HG02870 (cell line): ENCODE measurements around the gene SLC25A21.
"Not testable (repeated sequence)": the region's sequence is repeated elsewhere in the genome, so short reads cannot be mapped to it uniquely, and the experiment has no call there.

Experiments
- ATAC-seq: cut with Tn5 transposase; IDR thresholded peaks from one replicate; pipeline ENCODE4 v1.9.1; 2021; ENCODE audit warnings: mild to moderate bottlenecking, moderate library complexity; ENCODE audit not compliant: unreplicated experiment

Gene SLC25A21

DNA sequence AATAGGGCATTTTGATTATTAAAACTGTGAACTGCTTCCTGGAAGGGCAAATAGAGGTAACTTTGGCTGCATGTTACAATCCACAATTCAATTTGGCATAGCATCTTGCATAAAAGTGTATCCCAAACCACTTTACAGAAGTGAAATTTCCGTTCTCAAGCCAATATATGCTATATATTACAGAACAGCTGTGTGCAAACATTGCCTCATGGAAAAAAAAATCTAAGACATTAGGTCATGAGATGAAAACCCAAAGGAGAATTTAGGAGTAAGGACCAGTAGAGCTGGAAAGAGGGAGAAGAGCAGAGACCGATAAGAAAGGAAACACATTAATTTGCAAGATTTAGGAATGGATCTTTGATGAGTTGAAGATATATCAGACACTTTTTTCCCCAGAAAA lies 271.6 kb downstream of the SLC25A21 start:
- no peak for ATAC-seq

DNA sequence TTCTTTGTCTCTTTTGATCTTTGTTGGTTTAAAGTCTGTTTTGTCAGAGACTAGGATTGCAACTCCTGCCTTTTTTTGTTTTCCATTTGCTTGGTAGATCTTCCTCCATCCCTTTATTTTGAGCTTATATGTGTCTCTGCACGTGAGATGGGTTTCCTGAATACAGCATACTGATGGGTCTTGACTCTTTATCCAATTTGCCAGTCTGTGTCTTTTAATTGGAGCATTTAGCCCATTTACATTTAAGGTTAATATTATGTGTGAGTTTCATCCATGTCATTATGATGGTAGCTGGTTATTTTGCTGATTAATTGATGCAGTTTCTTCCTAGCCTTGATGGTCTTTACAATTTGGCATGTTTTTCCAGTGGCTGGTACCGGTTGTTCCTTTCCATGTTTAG lies 276.1 kb downstream of the SLC25A21 start:
- not testable (repeated sequence) for ATAC-seq

DNA sequence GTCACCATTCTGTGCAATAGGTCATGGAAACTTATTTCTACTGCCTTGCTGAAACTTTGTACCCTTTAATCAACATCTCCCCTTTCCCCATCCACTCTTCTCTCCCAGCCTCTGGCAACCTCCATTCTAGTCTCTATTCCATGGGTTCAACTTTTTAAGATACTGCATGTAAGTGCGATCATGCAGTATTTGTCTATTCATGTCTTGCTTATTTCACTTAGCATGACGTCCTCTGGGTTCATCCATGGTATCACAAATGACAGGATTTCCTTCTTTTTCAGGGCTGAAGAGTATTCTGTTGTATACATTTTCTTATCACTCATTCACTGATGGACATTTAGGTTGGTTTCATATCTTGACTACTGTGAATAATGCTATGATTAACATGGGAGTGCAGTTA lies 288.4 kb downstream of the SLC25A21 start:
- ATAC-seq = no peak

DNA sequence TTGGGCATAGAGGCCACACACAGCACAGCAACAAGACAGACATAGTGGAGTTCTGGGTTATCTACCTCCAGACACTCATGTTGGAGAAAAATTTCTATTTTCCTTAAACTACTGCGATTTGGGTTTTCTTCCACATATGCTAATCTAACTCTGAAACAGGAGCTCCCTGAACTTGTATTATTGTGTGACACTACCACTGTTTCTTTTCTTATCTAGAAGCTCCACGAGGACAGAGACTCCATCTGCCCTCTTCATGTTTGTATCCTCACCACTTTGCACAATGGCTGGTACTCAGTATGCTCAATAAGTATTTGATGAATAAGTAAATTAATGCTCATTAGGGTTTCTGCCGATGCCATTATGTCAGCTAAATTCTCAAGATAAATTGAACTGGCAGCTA lies 292.1 kb downstream of the SLC25A21 start:
- no peak for ATAC-seq

DNA sequence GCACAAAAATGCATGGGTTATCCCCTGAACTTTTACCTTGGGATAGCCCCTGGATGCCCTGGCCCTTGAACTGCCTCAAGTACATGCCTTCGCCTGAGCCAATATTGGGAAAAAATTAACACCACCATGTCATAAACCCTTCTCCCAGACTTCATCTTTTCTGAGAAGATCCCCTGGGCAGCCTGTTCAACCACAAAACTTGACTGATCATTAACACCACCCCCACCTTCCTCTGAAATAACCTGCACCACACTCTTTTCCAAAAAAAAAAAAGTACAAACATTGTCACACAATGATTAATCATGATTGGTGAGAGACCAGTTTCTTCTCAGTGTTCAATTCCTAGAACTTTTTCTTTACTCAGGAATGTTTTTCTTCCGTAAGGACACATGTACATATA lies 292.8 kb downstream of the SLC25A21 start:
- no peak for ATAC-seq

DNA sequence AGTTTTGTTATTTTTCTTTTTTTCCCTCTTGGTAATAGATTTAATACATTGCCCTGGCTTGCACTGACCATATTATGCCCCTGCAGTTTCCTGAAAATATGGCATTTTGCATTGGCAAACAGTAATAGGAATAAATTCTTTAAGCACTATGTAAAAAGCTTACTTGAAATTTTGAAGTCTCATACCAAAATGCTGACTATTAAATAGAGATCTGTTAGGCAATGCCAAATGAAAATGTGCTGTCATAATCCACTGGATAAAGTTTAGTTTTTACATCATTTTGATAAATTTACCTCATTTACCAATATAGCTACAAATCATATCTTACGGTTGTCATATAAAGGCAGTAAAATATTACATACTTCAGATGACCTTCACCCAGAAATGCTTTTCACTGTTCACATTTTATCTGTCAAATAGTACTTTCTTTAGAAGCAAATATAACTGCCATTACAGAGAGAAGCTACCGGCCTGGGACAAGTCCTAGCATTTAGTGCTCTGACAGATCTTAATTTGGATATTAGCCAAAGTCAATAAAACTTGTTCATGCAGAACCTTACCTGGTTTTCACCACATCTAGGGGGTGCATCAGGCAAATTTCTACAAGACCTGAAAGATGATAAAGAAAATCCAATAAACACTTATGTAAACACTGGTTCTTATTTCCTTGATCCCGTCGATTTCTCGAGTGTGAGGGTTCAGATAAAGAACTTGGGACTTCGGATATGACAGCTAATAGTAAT lies 297.8 kb downstream of the SLC25A21 start:
- ATAC-seq = no peak

DNA sequence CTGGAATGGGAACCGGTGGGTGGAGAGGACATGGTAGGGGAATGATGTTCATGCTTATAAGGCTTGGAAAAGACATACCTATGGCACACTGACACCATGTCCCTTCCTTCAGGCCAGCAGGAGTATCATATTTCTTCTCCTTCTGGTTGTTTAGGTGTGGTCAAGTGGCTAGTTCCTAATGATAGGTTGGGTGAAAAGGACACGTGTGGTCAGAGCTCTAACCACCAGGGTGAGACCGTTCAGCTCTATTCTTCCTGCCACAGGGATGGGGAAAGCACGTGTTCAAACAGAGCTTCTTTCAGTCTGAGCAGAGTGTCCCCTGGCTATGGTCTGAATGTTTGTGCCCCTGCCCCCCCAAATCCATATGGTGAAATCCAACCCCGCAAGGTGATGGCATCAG lies 301.6 kb downstream of the SLC25A21 start:
- no peak for ATAC-seq

DNA sequence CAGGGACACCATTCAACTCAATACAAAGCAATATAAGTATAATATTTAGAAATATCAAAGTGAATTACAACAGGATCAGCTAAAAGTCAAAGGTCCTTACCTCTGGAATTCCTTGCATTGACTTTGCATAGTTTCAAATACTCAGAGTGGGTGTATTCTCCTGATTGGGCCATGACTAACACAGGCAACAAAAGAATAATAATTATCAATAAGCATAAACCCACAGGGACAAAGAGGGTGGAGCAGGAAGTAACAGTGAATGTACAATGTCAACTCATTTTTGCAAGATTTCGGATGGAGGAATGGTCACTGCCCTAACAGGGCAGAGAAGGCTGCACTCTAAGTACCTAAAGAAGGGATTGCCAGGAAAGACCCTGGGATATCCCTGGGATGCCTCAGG lies 303.3 kb downstream of the SLC25A21 start:
- no peak for ATAC-seq

DNA sequence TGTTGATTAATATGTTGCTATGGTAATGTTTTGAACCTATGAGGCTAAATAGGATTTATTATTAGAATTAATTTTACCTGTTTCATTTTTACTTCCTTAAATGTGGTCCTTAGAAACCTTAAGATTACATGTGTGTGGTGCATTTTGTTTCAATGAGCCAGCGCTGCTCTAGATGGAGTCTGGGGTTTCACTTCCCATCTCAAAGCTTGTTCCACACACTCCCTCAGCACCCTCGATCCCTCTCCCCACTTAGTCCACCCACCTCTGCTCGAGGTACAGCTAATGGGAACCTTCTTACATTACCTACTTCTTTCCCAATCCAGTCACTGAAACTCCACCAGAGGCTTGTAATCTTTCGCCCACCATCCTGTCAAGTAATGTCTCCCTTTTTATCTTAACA lies 305.5 kb downstream of the SLC25A21 start:
- peak; percentile 91 for ATAC-seq

DNA sequence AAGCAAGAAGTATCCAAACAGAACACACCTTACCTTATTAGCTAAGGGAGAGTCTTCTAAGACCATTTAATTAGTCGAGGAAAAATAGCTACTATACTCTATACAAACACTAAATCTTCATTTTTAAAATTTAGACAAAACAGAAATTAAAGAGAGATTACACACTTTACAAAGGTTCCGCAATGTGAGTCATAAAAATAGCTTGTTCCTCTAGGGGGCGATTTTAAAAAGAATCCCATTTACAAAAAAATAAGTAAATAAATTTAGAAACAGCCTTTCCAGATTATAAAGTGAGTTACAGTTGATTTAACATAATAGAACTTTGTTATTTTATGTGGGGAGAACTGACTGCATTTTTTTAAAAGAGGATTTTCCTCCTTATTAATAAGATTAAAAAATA lies 309.1 kb downstream of the SLC25A21 start:
- ATAC-seq = no peak

DNA sequence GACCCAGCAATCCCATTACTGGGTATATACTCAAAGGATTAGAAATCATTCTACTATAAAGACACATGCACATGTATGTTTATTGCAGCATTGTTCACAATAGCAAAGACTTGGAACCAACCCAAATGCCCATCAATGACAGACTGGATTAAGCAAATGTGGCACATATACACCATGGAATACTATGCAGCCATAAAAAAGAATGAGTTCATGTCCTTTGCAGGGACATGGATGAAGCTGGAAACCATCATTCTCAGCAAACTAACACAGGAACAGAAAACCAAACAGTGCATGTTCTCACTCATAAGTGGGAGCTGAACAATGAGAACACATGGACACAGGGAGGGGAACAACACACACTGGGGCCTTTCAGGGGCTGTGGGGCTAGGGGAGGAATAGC lies 310.2 kb downstream of the SLC25A21 start:
- not testable (repeated sequence) for ATAC-seq

DNA sequence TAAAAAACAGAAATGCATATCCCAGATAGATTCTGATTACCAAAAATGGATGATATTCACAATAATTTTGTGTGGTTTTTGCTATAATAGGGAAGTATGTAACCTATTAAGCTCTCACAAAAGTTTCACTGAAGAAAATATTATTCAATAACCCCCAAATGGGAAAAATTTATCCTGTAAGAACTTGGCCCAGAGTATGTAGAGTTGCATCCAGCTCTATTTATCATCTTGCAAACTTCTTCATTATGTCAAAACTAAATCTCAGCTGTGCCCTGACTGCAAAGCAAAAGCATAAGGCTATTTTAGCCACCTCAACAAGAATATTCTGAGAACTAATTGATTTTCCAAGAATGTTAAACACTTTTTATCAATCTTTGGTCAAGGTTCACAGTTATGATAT lies 311.6 kb downstream of the SLC25A21 start:
- no peak for ATAC-seq

DNA sequence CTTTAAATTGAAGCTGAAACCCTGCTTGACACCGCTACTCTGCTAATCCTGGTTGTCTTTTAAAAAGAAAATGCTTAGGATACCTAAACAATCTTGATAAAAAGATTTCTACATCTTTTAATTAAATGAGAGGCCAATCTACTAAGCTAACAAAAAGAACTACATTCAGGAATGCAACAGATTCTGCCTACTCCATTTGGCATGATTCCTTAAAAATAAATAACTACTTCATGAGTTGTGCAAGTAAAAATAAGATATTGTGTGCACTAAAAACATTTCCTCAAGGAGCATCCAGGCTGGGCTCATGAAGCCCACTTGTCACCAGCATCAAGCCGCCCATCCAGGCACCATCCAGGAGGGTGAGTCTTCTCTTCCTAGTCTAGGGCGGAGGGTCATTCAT lies 313.3 kb downstream of the SLC25A21 start:
- ATAC-seq = no peak

DNA sequence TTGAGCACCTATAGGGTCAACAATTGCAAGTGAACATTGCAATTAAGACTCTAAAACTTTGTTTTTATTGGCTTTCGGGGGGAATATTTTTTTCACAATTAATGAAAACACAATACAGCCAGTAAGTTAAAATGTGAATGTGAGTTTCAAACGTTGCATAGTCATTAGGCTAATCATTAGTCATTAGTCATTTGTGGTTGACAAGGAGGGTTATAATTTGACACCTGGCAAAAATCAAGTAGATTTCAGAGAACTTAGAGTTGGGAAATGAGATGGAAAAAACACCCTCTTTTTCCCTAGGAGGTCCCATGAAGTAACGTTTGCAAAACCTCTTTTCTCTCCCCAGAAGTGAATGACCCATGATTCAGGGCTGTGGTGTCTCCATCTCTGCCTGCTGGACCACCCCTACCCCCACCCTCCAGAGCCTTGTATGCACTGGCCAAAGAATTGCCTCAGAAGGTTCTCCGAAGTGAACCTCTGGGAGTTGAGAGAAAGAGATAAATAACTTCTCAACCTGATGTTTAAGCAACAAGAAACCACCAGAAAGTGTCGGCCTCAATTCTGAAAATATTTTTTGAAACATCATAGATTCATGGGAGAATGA lies 314.5 kb downstream of the SLC25A21 start:
- ATAC-seq = no peak

DNA sequence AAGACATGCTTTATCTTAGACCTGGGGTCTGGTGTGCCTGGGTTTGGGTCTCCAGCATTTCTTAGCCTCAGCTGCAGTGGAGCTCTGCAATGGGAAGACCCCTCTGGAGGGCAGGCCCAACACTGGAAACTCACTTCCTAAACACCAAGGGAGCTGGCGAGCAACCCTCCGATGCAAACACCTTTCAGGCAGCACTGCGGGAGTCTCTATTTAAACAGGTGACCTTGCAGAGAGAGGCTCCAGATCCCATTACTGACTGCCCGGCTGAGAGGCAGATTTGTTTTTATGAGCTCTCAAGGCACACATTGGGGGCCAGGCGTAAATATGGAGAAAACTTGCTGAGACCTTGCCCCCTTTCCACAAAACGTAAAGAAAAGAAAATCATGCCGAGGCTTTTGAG lies 315.3 kb downstream of the SLC25A21 start:
- no peak for ATAC-seq

DNA sequence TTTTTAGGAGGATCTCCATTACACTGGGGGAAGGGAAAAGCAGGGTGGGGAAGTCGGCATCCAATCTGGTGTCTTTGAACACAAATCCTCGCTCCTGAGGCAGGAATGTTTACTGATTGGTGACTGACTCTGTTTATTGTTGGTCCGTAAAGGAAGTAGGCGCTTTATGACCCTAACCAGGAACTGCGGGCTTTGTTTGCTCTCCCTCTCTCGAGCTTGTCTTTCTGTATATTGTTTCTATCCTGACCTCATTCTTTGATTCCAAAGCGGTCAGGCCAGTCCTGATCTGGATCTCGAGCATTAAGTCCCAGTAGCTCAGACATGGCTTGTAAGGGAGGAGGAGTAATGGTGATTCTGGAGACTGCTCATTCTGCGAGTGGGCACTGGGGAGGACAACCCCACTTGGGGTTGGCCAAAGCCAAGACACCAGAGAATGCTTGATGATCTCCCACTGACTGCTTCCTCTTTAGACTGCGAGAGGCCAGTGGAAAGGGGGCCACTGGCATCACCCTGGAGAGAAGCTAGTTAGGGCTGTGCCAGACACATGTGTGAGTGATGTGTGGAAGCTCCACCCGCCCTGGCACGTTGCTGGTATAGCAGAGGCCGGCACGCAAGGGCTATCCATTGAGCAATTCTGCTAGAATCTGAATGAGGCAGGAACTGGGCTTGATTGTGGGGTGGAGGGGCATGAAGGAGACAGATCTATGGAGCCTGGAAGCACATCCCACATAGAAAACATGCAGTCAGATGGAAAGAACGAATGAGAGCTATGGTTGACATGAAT lies 316.1 kb downstream of the SLC25A21 start:
- ATAC-seq = no peak

DNA sequence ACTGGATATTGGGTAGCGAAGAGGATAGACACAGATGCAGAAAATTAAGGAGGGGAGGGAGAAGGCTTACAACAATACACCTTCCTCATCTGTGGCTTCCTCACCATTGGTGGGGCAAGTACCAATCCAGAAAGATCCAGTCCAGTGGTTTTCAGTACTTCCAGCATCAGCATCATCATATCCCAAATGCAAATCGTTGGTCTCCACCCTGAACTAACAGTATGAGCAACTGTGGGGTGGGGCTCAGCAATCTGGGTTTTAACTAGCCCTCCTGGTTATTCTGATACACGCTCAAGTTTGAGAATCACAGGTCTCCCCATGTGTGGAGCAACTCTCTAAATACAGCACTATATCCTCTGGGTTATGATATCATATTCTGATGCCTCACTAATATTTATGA lies 317.0 kb downstream of the SLC25A21 start:
- ATAC-seq = no peak

DNA sequence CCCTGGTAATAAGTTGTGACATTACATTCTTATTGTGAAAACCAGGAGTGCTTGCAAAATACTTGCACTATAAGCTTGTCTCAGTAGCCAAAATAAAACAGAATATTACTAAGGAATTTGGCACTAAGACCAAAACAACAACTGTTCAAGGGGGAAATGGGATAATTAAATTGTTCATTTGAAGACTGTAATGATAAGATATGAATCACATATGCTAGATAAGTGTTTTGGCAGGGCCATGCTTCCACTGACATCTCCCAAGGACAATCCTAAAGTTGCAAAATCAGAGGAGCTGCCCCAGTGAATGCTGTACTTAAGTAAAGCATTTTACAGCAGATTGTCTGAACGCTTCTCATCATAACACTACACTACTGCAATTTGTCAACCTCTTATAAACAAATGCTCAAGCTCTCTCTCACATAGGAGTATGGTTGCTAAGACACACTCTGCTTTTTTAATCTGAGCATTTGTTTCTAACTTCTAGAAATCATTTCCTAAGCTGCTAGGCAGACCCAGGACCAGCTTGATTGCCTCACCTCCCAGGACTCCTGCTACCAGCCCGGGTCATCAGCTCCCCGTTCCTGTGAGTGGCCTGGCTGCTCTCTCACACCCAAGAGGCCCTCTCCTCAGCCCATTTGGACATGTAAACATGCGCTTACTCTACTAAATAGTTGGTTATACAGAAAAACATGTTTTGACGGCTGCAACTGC lies 319.3 kb downstream of the SLC25A21 start:
- no peak for ATAC-seq

DNA sequence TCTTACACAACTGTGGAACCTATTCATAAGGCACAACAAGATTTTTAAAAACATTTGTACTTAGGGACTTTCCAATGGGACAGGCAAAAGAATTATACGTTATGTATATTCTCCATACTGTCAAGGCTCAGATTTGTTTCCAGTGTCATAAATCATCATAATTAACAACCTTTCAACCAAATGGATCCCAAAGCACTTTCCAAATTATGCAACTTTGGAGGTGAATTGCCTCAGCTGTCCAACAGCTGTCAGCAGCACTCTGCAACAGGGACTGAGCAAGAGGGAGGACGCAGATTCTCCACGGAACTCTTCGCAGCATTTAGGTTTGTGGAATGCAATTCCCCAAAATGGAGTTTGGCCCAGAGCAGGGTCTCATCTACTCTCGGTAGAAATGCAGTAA lies 324.2 kb downstream of the SLC25A21 start:
- no peak for ATAC-seq

DNA sequence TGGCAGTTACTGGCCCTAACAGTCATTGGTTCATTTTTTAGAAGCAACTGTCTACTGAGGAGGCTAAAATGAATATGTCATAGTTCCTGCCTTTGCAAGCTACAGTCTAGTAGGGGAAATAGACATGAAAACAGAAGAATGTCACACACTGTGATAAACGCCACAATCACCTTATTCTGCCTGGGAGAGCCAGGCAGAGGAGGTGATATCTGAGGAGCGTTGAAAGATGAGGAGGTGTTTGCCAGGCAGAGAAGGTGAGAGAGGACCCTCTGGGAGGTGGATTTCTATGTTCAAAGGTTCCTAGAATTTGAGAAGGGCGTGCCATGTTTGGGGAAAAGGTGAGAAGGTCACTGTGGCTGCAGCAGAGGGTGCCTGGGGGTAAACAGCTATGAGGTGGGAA lies 325.0 kb downstream of the SLC25A21 start:
- no peak for ATAC-seq

DNA sequence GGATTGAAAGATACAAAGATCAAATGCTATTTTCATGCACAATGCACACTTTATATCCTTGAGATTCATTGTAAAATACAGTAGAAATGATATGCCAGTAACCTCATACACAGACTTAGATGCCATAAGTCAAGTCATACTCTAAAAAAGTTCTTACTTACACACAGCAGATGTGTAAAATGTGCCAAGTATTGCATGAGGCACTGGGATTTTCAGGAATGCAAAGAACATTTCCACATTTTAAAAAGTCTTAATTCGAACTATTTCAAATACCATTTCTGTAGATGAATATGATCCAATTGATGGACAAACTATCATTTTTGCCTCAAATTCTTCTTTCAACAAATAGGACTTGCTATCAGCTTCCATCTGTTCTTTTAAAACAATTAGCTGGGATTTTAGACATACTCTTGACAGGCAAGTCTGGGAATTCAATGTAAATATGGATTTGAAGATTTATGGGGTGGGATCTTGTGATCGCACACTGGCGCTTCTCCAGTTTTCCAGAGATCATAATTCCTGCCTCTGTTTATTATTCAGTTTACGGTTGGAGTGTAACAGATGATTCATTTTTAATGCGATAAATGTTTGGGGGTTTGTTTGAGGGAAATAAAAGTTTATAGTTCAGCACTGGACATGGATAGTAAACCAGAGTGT lies 326.9 kb downstream of the SLC25A21 start:
- ATAC-seq = no peak
